ENCODE measurements around the gene RNF157. TPM values are rescaled to one million over a fixed set of nuclear protein-coding genes. Genes with fewer than 3 reads are reported as not detected.

RNF157 gene
- total RNA-seq, 3 donors from 2014 or later, result 3.1 to 7.8 (median 4.3) TPM

GRCh38 chr17:76142039-76142584 is 98.2 kb downstream of the RNF157 start:
- Histone ChIP-seq H3K36me3 (no peaks in the 10 kb centered on the region), H3K4me1 (peaks cover 0 to 2% of the 10 kb centered on the region in 2 donors), H3K27ac (no peak overlapping the region), H3K27me3 (peaks cover 13 to 33% of the 10 kb centered on the region in 2 donors), H3K4me3 (peak overlapping the region in 1 of 3 donors; percentile 66), H3K9me3 (no peaks in the 10 kb centered on the region)
- intact Hi-C loops (cut with DNase I; ENCODE audit: low total_unique reads), result no loop called here
- DNase-seq (ENCODE audit: low spot score in 2 of 2), result no peak
- TF ChIP-seq POLR2AphosphoS5 (IDR thresholded peaks at IDR 0.05), result no peak
- no peak for TF ChIP-seq CTCF (IDR thresholded peaks at IDR 0.05)
- TF ChIP-seq POLR2A (IDR thresholded peaks at IDR 0.05), result no peak

- DNase-seq (ENCODE audit: low spot score in 2 of 2), result peak; percentile 87 to 88
- Histone ChIP-seq H3K4me1 (peaks cover 0 to 2% of the 10 kb centered on the region in 2 donors), H3K27me3 (peaks cover 14 to 38% of the 10 kb centered on the region in 2 donors), H3K4me3 (peak within 1 kb of the TSS; percentile 39 to 66 (median 54)), H3K9me3 (no peaks in the 10 kb centered on the region), H3K36me3 (no peaks in the 10 kb centered on the region), H3K27ac (peak within 1 kb of the TSS in 1 of 2 donors; percentile 17)
- TF ChIP-seq POLR2AphosphoS5 (IDR thresholded peaks at IDR 0.05) (peak in 1 of 3 donors; percentile 10), CTCF (IDR thresholded peaks at IDR 0.05) (no peak), POLR2A (IDR thresholded peaks at IDR 0.05) (no peak)
- intact Hi-C loops (cut with DNase I; ENCODE audit: low total_unique reads), result no loop called here
Observed at GRCh38 chr17:76141212-76142038, 98.9 kb downstream of the RNF157 start, which contains the start of gene FOXJ1. TSS of gene FOXJ1 (minus strand) at chr17:76141245. CDS start at chr17:76140395, 850 bp downstream.

- TF ChIP-seq POLR2AphosphoS5 (IDR thresholded peaks at IDR 0.05) (no peak), CTCF (IDR thresholded peaks at IDR 0.05) (no peak), POLR2A (IDR thresholded peaks at IDR 0.05) (no peak)
- Histone ChIP-seq H3K9me3 (no peaks in the 10 kb centered on the region), H3K27me3 (peaks cover 14 to 38% of the 10 kb centered on the region in 2 donors), H3K4me1 (peaks cover 0 to 2% of the 10 kb centered on the region in 2 donors), H3K27ac (peak overlapping the region in 1 of 2 donors; percentile 17), H3K36me3 (no peaks in the 10 kb centered on the region), H3K4me3 (peak overlapping the region; percentile 39 to 66 (median 54))
- intact Hi-C loops (cut with DNase I; ENCODE audit: low total_unique reads), result no loop called here
- no peak for DNase-seq (ENCODE audit: low spot score in 2 of 2)
Observed at GRCh38 chr17:76140661-76141211, 99.6 kb downstream of the RNF157 start.

GRCh38 chr17:76139801-76140660 is 100.3 kb downstream of the RNF157 start:
- no peak for TF ChIP-seq POLR2AphosphoS5 (IDR thresholded peaks at IDR 0.05)
- no peak for TF ChIP-seq CTCF (IDR thresholded peaks at IDR 0.05)
- no peak for TF ChIP-seq POLR2A (IDR thresholded peaks at IDR 0.05)
- H3K27me3 ChIP-seq, result peaks cover 14 to 38% of the 10 kb centered on the region in 2 donors
- peak overlapping the region in 2 of 3 donors; percentile 7 to 66 for H3K4me3 ChIP-seq
- intact Hi-C loops (cut with DNase I; ENCODE audit: low total_unique reads), result no loop called here
- H3K27ac ChIP-seq, result no peak overlapping the region
- no peaks in the 10 kb centered on the region for H3K9me3 ChIP-seq
- H3K4me1 ChIP-seq, result peaks cover 0 to 2% of the 10 kb centered on the region in 2 donors
- DNase-seq (ENCODE audit: low spot score in 2 of 2), result no peak
- no peaks in the 10 kb centered on the region for H3K36me3 ChIP-seq
